ENCODE measurements around the gene RING1.

RING1 gene

DNA sequence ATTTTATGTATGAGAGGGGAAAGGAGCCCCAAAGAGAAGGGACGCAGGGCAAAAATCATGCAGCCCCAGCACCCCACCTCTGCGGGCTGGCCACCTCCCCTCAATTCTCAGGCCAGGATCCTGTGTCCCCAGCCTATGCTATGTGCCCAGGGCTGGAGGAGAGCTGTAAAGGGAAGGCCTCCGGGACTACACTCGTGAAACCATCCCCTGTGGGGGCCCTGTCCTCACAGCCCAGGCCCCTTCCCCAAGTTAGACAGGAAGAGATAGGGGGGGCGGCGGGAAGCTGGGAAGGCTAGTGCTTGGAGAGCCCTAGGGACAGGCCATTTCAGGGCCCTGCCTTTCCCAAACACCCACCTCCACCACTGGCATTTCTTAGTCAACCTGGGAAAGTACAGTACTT, 14.7 kb upstream of the RING1 start:
- no peak for DNase-seq

- no peak for DNase-seq
Measured at GRCh38 chr6:33194431-33194979, 13.8 kb upstream of the RING1 start.

- no peak for DNase-seq
Measured at GRCh38 chr6:33195304-33196165, 12.8 kb upstream of the RING1 start.

GRCh38 chr6:33197431-33198048, 10.8 kb upstream of the RING1 start:
- DNase-seq, result no peak

DNA sequence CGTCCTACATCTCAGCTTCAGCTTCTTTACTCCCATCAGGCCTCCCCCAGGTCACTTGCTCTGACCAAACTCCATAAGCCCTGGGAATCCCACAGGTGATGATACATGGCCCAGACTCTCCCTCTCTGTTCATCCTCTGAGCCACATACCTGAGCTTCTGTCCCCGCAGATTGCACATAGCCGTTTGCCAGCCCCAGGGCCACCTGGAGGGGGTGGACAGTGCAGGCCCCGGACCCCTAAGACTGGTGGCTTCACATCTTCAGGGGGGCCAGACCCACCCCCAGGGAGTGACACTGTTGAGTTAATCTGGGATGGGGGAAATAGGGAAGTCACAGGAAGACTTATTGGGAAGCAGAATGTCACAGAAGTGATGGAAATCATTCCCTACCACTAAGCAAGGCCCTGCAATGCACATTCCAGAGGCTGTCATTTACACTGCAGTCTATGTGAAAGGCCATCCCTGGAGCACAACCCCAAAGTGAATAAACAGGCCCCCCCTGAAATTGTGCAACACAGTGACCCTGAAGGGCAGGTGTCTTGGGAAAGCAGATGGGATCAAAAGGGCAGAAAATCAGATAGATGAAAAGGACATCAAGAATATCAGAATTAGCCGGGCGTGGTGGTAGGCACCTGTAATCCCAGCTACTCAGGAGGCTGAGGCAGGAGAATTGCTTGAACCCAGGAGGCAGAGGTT, 10.0 kb upstream of the RING1 start:
- DNase-seq, result no peak

DNA sequence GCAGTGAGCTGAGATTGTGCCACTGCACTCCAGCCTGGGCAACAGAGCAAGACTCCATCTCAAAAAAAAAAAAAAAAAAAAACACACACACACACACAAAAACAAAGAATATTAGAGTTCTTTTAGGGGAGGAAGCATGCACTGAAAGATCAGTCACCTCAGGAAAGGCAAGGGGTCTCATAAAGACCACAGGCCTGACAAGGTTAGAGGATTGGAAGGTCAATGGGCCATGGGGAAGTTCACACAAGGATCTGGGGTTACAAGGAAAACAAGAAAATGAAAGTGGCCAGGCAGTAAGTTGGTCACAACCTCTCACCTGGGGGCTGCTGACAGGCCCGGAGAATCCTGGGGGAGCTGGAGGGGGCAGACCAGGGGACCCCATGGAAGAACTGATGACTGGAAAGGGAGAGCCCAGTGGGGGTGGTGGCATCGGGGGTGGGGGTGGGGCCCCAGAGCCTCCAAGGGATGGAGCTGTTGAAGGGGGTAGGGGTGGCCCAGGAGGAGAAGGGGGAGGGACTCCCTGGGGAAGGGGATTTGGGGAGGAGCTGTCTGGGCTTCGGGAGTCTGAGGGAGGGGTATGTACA, 9.4 kb upstream of the RING1 start:
- DNase-seq, result no peak

DNA sequence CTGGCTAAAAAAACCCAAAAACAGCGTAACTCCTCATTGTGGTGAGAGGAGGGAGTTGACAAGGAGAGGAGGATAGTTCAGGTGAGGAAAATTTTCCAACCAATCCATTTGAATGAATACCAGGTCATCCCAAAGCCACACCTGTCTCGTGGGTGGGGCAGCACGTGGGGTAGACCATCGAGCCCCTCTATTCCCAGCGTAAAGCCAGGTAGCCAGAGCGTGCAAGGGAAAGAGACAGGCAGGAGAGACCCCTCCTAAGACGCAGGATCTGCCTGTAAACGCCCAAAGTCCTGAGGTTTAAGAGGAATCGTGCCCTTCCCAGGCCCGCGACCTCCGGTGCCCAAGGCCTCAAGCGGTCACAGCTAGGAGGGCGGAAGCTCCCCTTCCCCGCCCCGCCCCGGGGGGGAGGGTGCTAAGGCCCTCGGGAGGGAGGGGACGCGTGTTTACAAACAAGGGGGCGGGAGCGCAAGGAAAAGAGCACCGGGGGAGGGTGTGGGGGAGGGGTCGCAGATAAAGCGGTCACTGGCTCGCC, 8.5 kb upstream of the RING1 start:
- DNase-seq, result peak; percentile 58 to 71 (median 68)

DNA sequence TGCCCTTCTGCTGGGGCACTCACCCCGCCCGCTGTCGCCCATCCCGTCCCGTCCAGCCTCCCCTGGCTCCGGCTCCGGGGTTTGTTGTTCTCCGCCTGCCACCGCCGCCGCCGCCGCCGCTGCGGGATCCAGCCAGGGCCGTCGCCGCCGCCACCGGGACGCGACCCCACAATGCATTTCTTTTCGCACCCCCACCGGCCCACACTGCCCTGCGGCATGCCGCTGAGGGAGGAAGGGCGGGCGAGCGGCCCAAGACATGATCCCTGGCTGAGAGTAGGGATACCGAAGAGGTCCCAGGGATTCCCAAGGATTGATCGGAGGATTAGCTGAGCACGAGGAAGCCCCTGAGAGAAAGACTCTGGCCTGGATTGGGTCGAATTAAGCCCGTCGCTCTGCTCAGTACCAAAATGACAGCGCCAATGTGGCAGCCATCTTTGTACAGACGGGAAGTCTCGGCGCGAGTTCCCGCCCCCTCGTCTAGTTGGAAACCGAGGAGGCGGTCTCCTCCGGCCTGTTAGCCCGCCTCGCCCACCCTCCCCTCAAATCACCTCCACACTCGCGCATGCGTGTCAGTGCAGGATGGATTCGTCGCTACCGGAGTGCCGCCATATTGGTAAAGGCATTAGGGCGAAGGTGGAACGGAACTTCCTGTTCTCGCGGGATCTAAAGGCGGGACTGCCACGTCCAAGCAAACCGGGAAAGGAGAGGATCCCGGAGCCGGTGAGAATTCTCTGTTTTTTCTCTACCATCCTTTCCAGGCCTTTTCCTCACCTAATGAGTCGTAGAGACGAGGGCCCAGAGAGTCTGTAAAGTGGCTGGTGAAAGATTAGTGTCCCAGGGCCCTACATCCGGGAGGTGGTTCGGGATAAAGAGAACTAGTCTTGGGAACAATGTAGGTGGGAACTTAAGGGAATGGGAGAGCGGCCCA, 7.8 kb upstream of the RING1 start, which contains the start of the genes RXRB and SLC39A7:
TSS of gene RXRB (minus strand) at position 447 of the 928 bp plus-strand sequence. CDS start at position 258, 189 bp downstream.
TSS of gene SLC39A7 (plus strand) at position 649 of the 928 bp plus-strand sequence. CDS start 379 bp downstream, outside the sequence.
- DNase-seq, result peak; percentile 96 to 99 (median 98)

- no peak for DNase-seq
Measured at GRCh38 chr6:33201147-33201545, 7.2 kb upstream of the RING1 start.

DNA sequence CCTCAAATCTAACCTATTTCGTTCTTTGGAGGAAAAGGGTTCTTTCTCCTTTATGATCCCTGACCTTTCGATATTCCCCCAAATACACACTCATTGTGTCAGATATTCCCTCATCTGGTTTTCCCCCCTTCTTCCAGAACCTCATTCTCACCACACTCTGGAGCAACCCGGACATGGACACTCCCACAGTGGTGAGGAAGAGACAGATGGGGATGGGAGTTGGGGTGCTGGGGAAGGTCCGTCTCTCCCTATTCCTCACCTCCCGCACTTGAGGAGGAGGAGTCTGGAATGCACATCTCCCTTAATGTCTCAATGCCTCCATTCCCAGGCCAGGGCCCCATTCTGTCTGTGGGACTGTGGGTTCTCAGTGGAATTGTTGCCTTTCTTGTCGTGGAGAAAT, 6.4 kb upstream of the RING1 start:
- no peak for DNase-seq

DNA sequence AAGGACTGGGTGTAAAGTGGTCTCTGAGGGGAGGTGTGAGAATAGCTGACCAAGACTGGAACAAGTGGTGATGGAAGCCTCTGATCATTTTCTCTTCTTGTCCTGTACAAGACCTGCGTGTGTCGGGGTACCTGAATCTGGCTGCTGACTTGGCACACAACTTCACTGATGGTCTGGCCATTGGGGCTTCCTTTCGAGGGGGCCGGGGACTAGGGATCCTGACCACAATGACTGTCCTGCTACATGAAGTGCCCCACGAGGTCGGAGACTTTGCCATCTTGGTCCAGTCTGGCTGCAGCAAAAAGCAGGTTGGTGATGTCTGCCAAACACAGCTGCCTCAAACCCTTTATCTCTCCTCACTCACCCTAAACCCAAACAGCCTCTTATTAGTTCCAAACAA, 5.5 kb upstream of the RING1 start:
- DNase-seq, result no peak

GRCh38 chr6:33203443-33204164, 4.7 kb upstream of the RING1 start:
- DNase-seq, result no peak

- DNase-seq, result no peak
Measured at GRCh38 chr6:33204165-33204414, 4.2 kb upstream of the RING1 start.

DNA sequence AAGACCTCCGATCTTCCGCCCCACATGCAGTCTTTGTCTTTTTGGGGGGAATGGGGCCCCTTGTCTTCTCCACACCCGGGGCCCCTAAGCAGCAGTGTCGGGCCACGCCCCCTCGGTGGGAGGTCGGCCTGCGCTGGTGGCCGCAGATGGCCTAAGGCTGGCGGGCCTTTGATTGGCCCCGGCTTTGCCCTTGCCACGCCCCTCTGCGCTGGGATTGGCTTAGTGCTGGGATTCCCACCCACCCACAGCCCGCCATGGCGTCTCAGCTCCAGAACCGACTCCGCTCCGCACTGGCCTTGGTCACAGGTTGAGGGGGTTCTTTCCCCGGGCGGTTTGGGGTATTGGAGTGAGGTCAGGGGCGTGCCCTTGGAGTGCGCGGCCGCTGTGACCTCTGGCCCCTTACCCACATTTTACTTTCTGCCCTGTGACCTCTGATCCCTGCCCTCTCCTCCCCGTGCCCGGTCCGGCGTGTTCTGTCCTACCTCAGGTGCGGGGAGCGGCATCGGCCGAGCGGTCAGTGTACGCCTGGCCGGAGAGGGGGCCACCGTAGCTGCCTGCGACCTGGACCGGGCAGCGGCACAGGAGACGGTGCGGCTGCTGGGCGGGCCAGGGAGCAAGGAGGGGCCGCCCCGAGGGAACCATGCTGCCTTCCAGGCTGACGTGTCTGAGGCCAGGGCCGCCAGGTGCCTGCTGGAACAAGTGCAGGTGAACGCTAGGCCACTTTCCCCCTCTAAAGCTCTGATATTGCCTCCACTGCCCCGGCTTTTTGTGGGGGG, 3.7 kb upstream of the RING1 start, which contains the start of gene HSD17B8:
TSS of gene HSD17B8 (plus strand) at position 241 of the 776 bp plus-strand sequence. CDS start at position 255, 14 bp downstream.
- peak; percentile 74 to 83 (median 80) for DNase-seq

DNA sequence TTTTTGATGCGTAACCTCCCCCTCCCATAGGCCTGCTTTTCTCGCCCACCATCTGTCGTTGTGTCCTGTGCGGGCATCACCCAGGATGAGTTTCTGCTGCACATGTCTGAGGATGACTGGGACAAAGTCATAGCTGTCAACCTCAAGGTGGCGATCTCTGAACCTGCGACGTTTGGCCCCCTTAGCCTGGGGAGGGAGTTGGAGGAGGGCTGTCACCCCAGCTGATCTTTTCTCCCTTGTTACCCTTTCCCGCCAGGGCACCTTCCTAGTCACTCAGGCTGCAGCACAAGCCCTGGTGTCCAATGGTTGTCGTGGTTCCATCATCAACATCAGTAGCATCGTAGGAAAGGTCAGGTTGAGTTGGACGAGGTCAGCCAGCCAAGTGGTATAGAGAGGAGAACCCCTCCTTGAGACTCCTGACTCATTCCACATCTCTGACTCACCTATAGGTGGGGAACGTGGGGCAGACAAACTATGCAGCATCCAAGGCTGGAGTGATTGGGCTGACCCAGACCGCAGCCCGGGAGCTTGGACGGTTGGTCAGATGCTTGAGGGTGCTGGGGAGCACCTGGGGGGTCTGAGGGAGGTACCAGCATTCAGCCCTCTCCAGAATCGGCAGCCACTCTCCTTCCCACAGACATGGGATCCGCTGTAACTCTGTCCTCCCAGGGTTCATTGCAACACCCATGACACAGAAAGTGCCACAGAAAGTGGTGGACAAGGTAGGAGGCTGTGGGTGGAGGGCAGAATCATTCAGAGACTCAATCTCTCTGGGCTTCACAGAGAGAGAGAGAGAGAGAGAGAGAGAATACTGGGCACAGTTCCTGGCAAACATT, 2.9 kb upstream of the RING1 start:
- peak in 1 of 4 experiments; percentile 29 for DNase-seq

- DNase-seq, result no peak
Measured at GRCh38 chr6:33206027-33206863, 2.1 kb upstream of the RING1 start.

DNA sequence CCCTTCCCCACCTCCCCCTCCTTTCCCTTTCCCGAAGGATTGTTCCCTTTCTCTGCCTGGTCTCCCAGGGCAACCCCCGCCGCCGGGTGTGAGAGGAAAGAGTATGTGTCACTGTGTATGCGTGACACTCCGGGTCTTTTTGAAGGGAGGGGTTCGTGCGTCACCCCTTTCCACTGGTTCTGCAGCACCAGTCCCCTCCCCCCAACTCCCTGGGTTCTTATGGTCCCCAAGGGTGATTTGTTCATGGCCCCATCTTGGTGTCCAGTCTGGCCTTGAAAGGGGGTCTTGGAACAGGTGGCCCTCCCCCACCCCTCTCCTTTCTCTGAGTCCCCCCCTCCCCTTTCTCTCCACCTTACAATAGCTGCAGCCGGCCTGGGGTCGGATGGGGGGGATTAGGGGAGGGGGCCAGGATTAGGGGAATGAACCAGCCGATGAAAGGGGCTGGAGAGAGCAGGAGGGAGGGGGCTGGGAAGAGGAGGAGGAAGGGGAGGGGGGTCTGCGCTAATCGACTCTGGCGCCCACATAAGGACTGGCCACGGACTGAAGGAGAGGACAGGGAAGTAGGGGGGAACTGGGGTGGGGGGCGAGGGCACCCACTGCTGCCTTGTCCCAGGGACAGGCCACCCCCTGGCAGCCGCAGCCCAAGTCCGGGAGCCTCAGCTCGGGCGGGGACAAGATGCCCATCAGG, 1.3 kb upstream of the RING1 start:
- DNase-seq, result no peak
